Hematopoietic multipotent progenitor cell (in vitro differentiated cells): Measurements from ENCODE around the gene FMN1. TPM values are rescaled to one million over a fixed set of nuclear protein-coding genes. Genes with fewer than 3 reads are reported as not detected.

Experiments
- DNase-seq, 3 donors: peaks; one replicate each; pipeline ENCODE4 v3.0.0-alpha.2; 2011 to 2015; ENCODE audit warnings: low read depth in 2 of 3, low spot score in 2 of 3
- total RNA-seq: library from RNA; depleted of rRNA; stranded (reverse); fragments of >200 nt; gene quantifications from one replicate; pipeline ENCODE4 v1.2.3, GENCODE V29; 2012

Gene FMN1
- total RNA-seq, 1 donor, result 0.27 TPM

- DNase-seq, result no peak
These were observed 167.0 kb downstream of the FMN1 start for GRCh38 chr15:33027306-33028035.

GRCh38 chr15:33026614-33027013, 167.9 kb downstream of the FMN1 start:
- DNase-seq, result no peak

GRCh38 chr15:33022629-33023028, 171.9 kb downstream of the FMN1 start:
- no peak for DNase-seq

- DNase-seq, result peak in 2 of 3 donors; percentile 20 to 60
These were observed 172.6 kb downstream of the FMN1 start for GRCh38 chr15:33021806-33022389.

- DNase-seq, result no peak
These were observed 175.0 kb downstream of the FMN1 start for GRCh38 chr15:33019354-33019981.

DNA sequence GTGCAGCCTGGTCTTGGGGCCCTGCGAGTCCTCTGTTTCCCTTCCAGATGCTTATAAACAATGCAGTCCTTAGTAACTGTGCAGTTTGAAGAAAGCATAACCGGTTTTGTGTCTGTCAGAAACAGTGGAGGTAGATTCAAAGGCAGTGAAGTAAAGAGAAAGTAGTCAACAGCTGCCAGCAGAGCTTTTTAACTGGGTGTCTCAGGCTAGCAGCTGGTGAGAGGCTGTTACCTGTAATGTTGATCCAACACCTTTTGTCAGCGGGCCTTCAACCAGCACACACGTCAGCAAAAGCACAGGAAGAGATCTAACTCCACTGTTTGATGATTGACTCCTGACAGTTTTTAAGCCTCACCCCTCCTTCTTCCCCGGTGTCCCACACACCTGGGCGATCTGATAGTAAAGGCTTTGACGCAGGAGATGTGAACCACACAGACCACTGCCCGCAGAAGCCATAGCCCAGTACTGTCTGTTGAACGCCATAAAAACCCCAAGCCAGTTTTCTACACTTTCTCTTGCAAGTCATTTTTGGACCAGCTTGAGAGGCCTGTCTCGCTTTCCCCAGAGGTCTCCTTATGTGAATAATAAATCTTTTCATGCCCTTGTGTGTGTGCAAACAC, 178.0 kb downstream of the FMN1 start:
- no peak for DNase-seq

DNA sequence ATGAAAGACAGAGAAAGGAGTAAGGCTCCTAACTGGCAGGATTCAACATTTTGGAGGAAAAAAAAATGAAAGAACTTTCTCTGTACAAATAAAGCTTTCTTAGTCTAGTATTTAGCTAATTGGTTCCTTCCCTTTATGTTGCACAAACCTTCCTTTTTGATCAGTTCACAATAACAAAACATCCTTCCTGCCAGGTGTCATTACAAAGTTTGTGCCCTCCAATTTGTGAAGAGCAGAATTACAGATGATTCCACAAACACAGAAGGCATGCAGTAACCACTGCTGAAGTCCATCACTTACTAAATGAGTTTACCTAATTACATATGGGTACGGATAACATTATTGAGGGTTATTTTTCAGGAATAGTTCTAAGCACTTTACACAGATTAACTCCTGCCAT, 179.9 kb downstream of the FMN1 start:
- DNase-seq, result no peak

GRCh38 chr15:33013827-33014445, 180.6 kb downstream of the FMN1 start:
- no peak for DNase-seq

DNA sequence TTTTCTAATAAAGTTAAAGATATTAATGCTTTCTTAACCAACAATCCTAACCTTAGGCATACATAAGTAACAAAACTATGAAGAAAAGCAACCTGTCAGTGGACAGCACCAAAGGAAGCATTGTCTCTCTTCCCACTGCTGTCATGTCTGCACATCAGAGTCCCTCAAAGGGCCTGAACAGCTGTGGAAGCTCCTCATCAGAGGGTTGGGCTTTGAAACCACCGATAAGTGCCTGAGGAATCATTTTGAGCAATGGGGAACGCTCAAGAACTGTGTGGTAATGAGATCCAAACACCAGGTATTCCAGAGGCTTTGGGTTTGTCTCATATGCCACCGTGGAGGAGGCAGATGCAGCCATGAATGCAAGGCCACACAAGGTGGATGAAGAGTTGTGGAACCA, 182.5 kb downstream of the FMN1 start:
- DNase-seq, result no peak

DNA sequence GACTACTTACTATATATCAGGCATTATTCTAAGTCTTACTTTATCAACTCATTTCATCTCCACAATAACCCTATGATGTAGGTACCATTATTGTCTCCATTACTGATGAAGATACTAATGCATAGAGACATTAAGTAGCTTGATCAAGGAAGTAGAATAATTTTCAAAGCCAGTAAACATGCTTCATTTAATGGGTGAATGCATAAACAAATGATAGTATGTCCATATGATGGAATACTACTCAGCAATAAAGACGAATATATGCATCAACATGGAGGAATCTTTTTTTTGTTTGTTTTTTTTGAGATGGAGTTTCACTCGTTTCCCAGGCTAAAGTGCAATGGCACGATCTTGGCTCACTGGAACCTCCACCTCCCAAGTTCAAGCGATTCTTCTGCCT, 184.9 kb downstream of the FMN1 start:
- no peak for DNase-seq

GRCh38 chr15:33009026-33009425, 185.5 kb downstream of the FMN1 start:
- DNase-seq, result no peak

GRCh38 chr15:33008284-33008995, 186.1 kb downstream of the FMN1 start:
- DNase-seq, result no peak

GRCh38 chr15:33007303-33007855, 187.1 kb downstream of the FMN1 start:
- DNase-seq, result no peak

- DNase-seq, result no peak
These were observed 188.9 kb downstream of the FMN1 start for GRCh38 chr15:33005582-33005981.

DNA sequence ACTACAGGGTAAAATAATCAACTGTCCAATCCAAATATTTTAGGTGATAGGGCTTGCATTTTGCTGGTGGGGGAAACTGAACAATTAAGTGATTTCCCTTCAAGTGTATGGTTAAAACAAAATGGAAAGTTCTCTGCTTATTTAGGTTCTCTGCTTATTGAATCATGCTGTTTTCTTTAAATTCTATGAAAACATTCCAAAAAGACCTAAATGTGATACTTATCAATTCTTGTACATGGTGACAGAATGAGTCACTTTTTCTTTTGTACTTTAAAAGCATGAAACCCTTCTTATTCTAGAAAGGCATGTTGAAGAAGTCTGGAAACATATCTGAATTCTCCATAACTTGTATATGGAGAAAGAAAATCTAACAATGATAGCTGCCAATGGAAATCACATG, 192.6 kb downstream of the FMN1 start:
- DNase-seq, result no peak

DNA sequence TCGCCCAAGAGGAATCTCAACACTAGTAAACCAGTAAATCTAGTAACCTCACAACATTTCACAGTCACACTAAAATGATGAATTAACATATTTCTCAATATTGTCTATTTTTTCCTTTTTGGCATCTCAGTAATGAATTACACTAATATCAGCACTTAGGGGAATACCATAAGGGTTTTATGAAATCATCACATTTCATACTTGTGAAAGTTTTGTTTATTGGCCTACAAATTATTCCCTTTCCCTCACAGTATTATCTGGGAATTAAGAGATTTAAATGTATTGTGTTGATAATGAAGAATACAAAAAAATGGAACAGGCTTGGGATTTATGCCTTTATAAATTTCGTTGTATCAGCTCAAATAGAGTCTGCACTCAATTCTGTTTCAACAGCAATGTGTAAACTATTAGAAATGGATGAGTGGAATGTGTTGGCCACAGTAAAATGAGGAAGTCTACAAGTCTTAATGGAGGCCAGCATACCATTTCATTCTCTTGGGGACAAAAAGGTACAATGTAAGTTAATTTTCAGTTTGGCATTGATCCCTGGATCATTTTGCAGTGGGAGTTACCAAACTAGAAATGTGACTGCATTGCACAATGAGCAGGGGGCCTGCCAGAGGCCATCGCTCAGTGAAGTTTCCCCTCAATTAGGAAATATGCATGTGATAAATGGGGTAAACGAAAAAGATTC, 195.4 kb downstream of the FMN1 start:
- DNase-seq, result no peak

GRCh38 chr15:32998182-32998581, 196.3 kb downstream of the FMN1 start:
- DNase-seq, result no peak

DNA sequence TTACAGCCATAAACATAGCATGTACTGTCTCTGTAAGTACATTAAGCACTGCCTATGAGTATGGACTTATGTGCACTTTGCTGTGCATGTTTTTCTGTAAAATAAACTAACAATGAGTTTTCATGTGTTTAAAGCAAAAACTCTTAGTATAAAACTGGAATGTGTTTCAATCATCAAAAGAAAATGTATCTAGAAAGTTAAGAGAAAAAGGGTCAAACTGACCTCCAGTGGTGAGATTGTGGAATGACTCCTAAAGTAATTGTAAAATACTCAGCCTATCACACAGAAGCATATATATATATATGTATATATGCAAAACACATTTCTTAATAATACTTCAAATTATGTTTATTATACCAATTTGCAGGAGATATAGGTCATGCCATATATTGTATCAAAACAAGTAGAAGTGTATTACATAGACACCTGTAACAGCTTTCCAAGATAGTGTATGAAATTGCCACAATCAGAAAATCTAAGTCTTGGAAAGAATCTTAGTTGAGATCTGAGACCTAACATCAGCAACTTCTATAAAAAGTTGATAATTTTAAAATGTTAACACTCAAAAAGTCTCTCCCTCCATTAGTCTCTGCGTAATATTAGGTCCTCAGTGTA, 199.6 kb downstream of the FMN1 start:
- DNase-seq, result peak in 2 of 3 donors; percentile 12 to 64

DNA sequence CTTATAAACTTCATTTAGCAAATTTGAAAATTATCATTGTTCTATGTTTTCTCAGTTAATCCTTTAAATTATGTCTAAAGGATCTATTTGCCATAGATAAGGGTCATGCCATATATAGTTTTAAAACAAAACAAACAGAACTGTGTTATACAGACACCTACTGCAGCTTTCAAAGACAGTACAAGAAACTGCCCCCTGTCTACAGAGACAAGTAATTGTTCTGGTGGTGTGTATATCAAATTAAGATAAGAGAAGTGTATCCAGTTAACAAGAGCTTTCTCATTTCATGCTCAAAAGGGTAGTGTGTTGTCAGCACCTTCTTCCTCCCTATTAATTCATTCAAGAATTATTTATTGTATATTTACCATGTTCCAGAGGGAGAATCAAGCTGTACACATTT, 201.2 kb downstream of the FMN1 start:
- DNase-seq, result no peak
